ENCODE results near the gene HCN2. TPM values are rescaled to one million over a fixed set of nuclear protein-coding genes. Genes with fewer than 3 reads are reported as not detected.

HCN2 gene
- total RNA-seq, 2 experiments from 2014 or later: 0.06 to 1.0 TPM

GRCh38 chr19:612941-613340, 23.3 kb downstream of the HCN2 start:
- H3K4me1 ChIP-seq (ENCODE audit: insufficient read depth, low read length, poor library complexity, severe bottlenecking): peaks cover 22% of the 10 kb centered on the region
- DNase-seq (ENCODE audit: low spot score): no peak
- H2AFZ ChIP-seq (ENCODE audit: low read length): no peak overlapping the region
- no peaks in the 10 kb centered on the region for H3K9me3 ChIP-seq (ENCODE audit: low read length)
- no TSS peak for BruUV-seq (replicated peaks)
- ChIA-PET POLR2A (no interaction called here), CTCF (ENCODE audit: unreplicated experiment) (interaction anchor here (0.5 kb wide), 1 partner anchor 514 kb away, joined by 3 read pairs; no protein-coding TSS in a partner anchor)
- no peaks in the 10 kb centered on the region for H4K20me1 ChIP-seq (ENCODE audit: insufficient read depth, low read length)
- no peaks in the 10 kb centered on the region for H3K79me2 ChIP-seq (ENCODE audit: insufficient read depth, low read depth, low read length)
- peaks cover 27% of the 10 kb centered on the region for H3K36me3 ChIP-seq (ENCODE audit: insufficient read depth, low read length)
- intact Hi-C loops (cut with micrococcal nuclease; ENCODE audit: unreplicated experiment): no loop called here
- no peak overlapping the region for H3K4me3 ChIP-seq (ENCODE audit: low read depth, low read length, poor library complexity, severe bottlenecking)
- no peak for TF ChIP-seq EZH2phosphoT487 (IDR thresholded peaks at IDR 0.05; ENCODE audit: borderline replicate concordance, low read depth, low read length)
- H3K27ac ChIP-seq (ENCODE audit: low read depth, low read length, poor library complexity, severe bottlenecking): no peak overlapping the region
- no peaks in the 10 kb centered on the region for H3K9me2 ChIP-seq (ENCODE audit: insufficient read depth, low read length)
- no peak overlapping the region for H3K4me2 ChIP-seq (ENCODE audit: low read length)

GRCh38 chr19:613732-614567, 24.3 kb downstream of the HCN2 start:
- Histone ChIP-seq H3K4me3 (ENCODE audit: low read depth, low read length, poor library complexity, severe bottlenecking) (no peak overlapping the region), H4K20me1 (ENCODE audit: insufficient read depth, low read length) (no peaks in the 10 kb centered on the region), H3K27ac (ENCODE audit: low read depth, low read length, poor library complexity, severe bottlenecking) (no peak overlapping the region), H3K4me2 (ENCODE audit: low read length) (no peak overlapping the region), H2AFZ (ENCODE audit: low read length) (no peak overlapping the region), H3K9me2 (ENCODE audit: insufficient read depth, low read length) (no peaks in the 10 kb centered on the region), H3K79me2 (ENCODE audit: insufficient read depth, low read depth, low read length) (no peaks in the 10 kb centered on the region), H3K9me3 (ENCODE audit: low read length) (no peaks in the 10 kb centered on the region), H3K36me3 (ENCODE audit: insufficient read depth, low read length) (peaks cover 36% of the 10 kb centered on the region), H3K4me1 (ENCODE audit: insufficient read depth, low read length, poor library complexity, severe bottlenecking) (peaks cover 22% of the 10 kb centered on the region)
- DNase-seq (ENCODE audit: low spot score): no peak
- TF ChIP-seq CTCF (conservative IDR thresholded peaks at IDR 0.05; ENCODE audit: low read length) (no peak), EZH2phosphoT487 (IDR thresholded peaks at IDR 0.05; ENCODE audit: borderline replicate concordance, low read depth, low read length) (no peak)
- intact Hi-C loops (cut with micrococcal nuclease; ENCODE audit: unreplicated experiment): no loop called here
- POLR2A ChIA-PET: no interaction called here
- CTCF ChIA-PET (ENCODE audit: unreplicated experiment): interaction anchor here (0.5 kb wide), 1 partner anchor 513 kb away, joined by 3 read pairs; no protein-coding TSS in a partner anchor
- BruUV-seq (replicated peaks): no TSS peak

GRCh38 chr19:615619-616018, 25.9 kb downstream of the HCN2 start:
- CTCF ChIA-PET (ENCODE audit: unreplicated experiment): no interaction called here
- no peak overlapping the region for H2AFZ ChIP-seq (ENCODE audit: low read length)
- H3K9me3 ChIP-seq (ENCODE audit: low read length): no peaks in the 10 kb centered on the region
- POLR2A ChIA-PET: no interaction called here
- H3K4me3 ChIP-seq (ENCODE audit: low read depth, low read length, poor library complexity, severe bottlenecking): no peak overlapping the region
- no peaks in the 10 kb centered on the region for H3K9me2 ChIP-seq (ENCODE audit: insufficient read depth, low read length)
- no peak overlapping the region for H3K27ac ChIP-seq (ENCODE audit: low read depth, low read length, poor library complexity, severe bottlenecking)
- TF ChIP-seq EZH2phosphoT487 (IDR thresholded peaks at IDR 0.05; ENCODE audit: borderline replicate concordance, low read depth, low read length): no peak
- TF ChIP-seq CTCF (conservative IDR thresholded peaks at IDR 0.05; ENCODE audit: low read length): no peak
- H4K20me1 ChIP-seq (ENCODE audit: insufficient read depth, low read length): no peaks in the 10 kb centered on the region
- intact Hi-C loops (cut with micrococcal nuclease; ENCODE audit: unreplicated experiment): no loop called here
- H3K36me3 ChIP-seq (ENCODE audit: insufficient read depth, low read length): peaks cover 45% of the 10 kb centered on the region
- H3K4me2 ChIP-seq (ENCODE audit: low read length): no peak overlapping the region
- DNase-seq (ENCODE audit: low spot score): no peak
- peaks cover 11% of the 10 kb centered on the region for H3K4me1 ChIP-seq (ENCODE audit: insufficient read depth, low read length, poor library complexity, severe bottlenecking)
- no TSS peak for BruUV-seq (replicated peaks)
- no peaks in the 10 kb centered on the region for H3K79me2 ChIP-seq (ENCODE audit: insufficient read depth, low read depth, low read length)

Measured in OCI-LY7 (cell line).